Activated CD8-positive, alpha-beta T cell treated with anti-CD3 and anti-CD28 coated beads for 36 hours (primary cell): ENCODE measurements around the gene HRH1. TPM values are rescaled to one million over a fixed set of nuclear protein-coding genes. Genes with fewer than 3 reads are reported as not detected.
A peak's percentile ranks its signal among the peaks of the same experiment; 100 is the strongest.

Experiments used
- ATAC-seq: fragments of 200-7000 bp; cut with Tn5 transposase; one replicate; pipeline ENCODE4 v1.10.0; 2021; ENCODE audit warnings: mild to moderate bottlenecking, moderate library complexity
- CTCF ChIA-PET: fragments of 350-600 bp; sonication (Branson Sonifier 250); formaldehyde crosslinking; loops from one replicate; lab custom pipeline; 2021; ENCODE audit warnings: antibody characterized with exemption; lab: Charles Lee
- POLR2A ChIA-PET: fragments of 350-600 bp; sonication (Branson Sonifier 250); formaldehyde crosslinking; loops from one replicate; lab custom pipeline; 2021; ENCODE audit warnings: antibody characterized with exemption; lab: Charles Lee
- DNase-seq: peaks from one replicate; pipeline ENCODE4 v3.0.0-alpha.2; 2020
- H3K27ac Mint-ChIP-seq: one replicate; pipeline ENCODE4 v1.8.0; 2021; ENCODE audit warnings: mild to moderate bottlenecking, mixed read lengths
- H3K27me3 Mint-ChIP-seq: one replicate; pipeline ENCODE4 v1.8.0; 2021; ENCODE audit warnings: mixed read lengths
- H3K36me3 Mint-ChIP-seq: one replicate; pipeline ENCODE4 v1.8.0; 2021; ENCODE audit warnings: low read depth, mixed read lengths
- H3K4me1 Mint-ChIP-seq: one replicate; pipeline ENCODE4 v1.8.0; 2021; ENCODE audit warnings: low read depth, mixed read lengths
- H3K4me3 Mint-ChIP-seq: one replicate; pipeline ENCODE4 v1.8.0; 2021; ENCODE audit warnings: mild to moderate bottlenecking, moderate library complexity, mixed read lengths
- H3K9me3 Mint-ChIP-seq: one replicate; pipeline ENCODE4 v1.8.0; 2021; ENCODE audit warnings: mixed read lengths
- CTCF ChIP-seq: fragments of 200-600 bp; IDR thresholded peaks from one replicate; pipeline ENCODE4 v1.8.0; 2022; ENCODE audit warnings: antibody characterized with exemption, mild to moderate bottlenecking
- intact Hi-C: fragments of 100-400 bp; cut with micrococcal nuclease; formaldehyde crosslinking; loops from one replicate; pipeline ENCODE4 v1.10.0; 2022
- total RNA-seq, 2 experiments: library from RNA; stranded (reverse); gene quantifications; one replicate each; pipeline ENCODE4 v1.2.3, GENCODE V29; 2021

HRH1 gene
- total RNA-seq, 2 experiments from 2014 or later, result 0.34 to 0.59 TPM

- intact Hi-C loops, result no loop called here
- no peak for TF ChIP-seq CTCF
- ATAC-seq, result no peak
- Mint-ChIP-seq H3K4me3 (no peak overlapping the region), H3K4me1 (peaks cover 36% of the 10 kb centered on the region), H3K9me3 (no peaks in the 10 kb centered on the region), H3K27me3 (no peaks in the 10 kb centered on the region), H3K36me3 (peaks cover 69% of the 10 kb centered on the region), H3K27ac (no peak overlapping the region)
- DNase-seq, result no peak
- ChIA-PET POLR2A (interaction anchor here (0.6 to 1.4 kb wide), 2 partner anchors 32 to 33 kb away, joined by 3 read pairs; no protein-coding TSS in a partner anchor), CTCF (interaction anchor here (1.3 to 2.4 kb wide), 4 partner anchors 9 to 69 kb away, joined by 3 to 5 read pairs (median 4); no protein-coding TSS in a partner anchor)
Measured at GRCh38 chr3:11305509-11305908, 151.2 kb downstream of the HRH1 start.

- no peaks in the 10 kb centered on the region for H3K9me3 Mint-ChIP-seq
- no peaks in the 10 kb centered on the region for H3K27me3 Mint-ChIP-seq
- POLR2A ChIA-PET, result interaction anchor here (0.7 to 1.4 kb wide), 6 partner anchors 9 to 537 kb away, joined by 3 to 4 read pairs (median 3); partner anchors contain the start of gene ATG7
- peak; percentile 57 for DNase-seq
- CTCF ChIA-PET, result interaction anchor here (1.2 to 2.4 kb wide), 6 partner anchors 10 to 70 kb away, joined by 3 to 7 read pairs (median 4); partner anchors contain the start of gene ATG7
- H3K4me1 Mint-ChIP-seq, result peaks cover 28% of the 10 kb centered on the region
- intact Hi-C loops, result no loop called here
- peak overlapping the region; percentile 28 for H3K27ac Mint-ChIP-seq
- TF ChIP-seq CTCF, result no peak
- H3K4me3 Mint-ChIP-seq, result no peak overlapping the region
- peaks cover 65% of the 10 kb centered on the region for H3K36me3 Mint-ChIP-seq
- peak; percentile 94 for ATAC-seq
Measured at GRCh38 chr3:11306817-11307589, 152.7 kb downstream of the HRH1 start.

- intact Hi-C loops, result no loop called here
- H3K4me3 Mint-ChIP-seq, result no peak overlapping the region
- no peak overlapping the region for H3K27ac Mint-ChIP-seq
- no peak for TF ChIP-seq CTCF
- ATAC-seq (no peak), DNase-seq (no peak)
- ChIA-PET CTCF (interaction anchor here (2.4 kb wide), 1 partner anchor 71 kb away, joined by 5 read pairs; no protein-coding TSS in a partner anchor), POLR2A (interaction anchor here (0.7 kb wide), 1 partner anchor 538 kb away, joined by 3 read pairs; no protein-coding TSS in a partner anchor)
- peaks cover 63% of the 10 kb centered on the region for H3K36me3 Mint-ChIP-seq
- H3K9me3 Mint-ChIP-seq, result no peaks in the 10 kb centered on the region
- no peaks in the 10 kb centered on the region for H3K27me3 Mint-ChIP-seq
- H3K4me1 Mint-ChIP-seq, result peaks cover 28% of the 10 kb centered on the region
Measured at GRCh38 chr3:11307830-11308432, 153.6 kb downstream of the HRH1 start.

GRCh38 chr3:11310258-11310657 lies 156.0 kb downstream of the HRH1 start:
- DNase-seq (no peak), ATAC-seq (no peak)
- Mint-ChIP-seq H3K27me3 (no peaks in the 10 kb centered on the region), H3K4me3 (no peak overlapping the region), H3K27ac (no peak overlapping the region), H3K36me3 (peaks cover 60% of the 10 kb centered on the region), H3K9me3 (no peaks in the 10 kb centered on the region), H3K4me1 (peaks cover 22% of the 10 kb centered on the region)
- TF ChIP-seq CTCF, result no peak
- POLR2A ChIA-PET, result no interaction called here
- CTCF ChIA-PET, result no interaction called here
- intact Hi-C loops, result no loop called here
